Ishikawa (cell line): ENCODE results near the gene RIPOR3.

Source experiments
- CEBPB ChIP-seq: IDR thresholded peaks from 2 replicates; pipeline ENCODE4 v1.6.1; 2012
- CREB1 ChIP-seq: IDR thresholded peaks from 2 replicates; pipeline ENCODE4 v1.6.1; 2012; ENCODE audit warnings: low read depth
- EGR1 ChIP-seq: IDR thresholded peaks from 2 replicates; pipeline ENCODE4 v1.6.1; 2012
- EP300 ChIP-seq: IDR thresholded peaks from 2 replicates; pipeline ENCODE4 v1.6.1; 2012; ENCODE audit warnings: borderline replicate concordance
- FOXM1 ChIP-seq: IDR thresholded peaks from 2 replicates; pipeline ENCODE4 v1.6.1; 2012; ENCODE audit warnings: low read depth, borderline replicate concordance
- MAX ChIP-seq: IDR thresholded peaks from 2 replicates; pipeline ENCODE4 v1.6.1; 2012
- NFIC ChIP-seq: IDR thresholded peaks from 2 replicates; pipeline ENCODE4 v1.6.1; 2012
- RAD21 ChIP-seq: IDR thresholded peaks from 2 replicates; pipeline ENCODE4 v1.6.1; 2012; ENCODE audit warnings: low read depth
- REST ChIP-seq: IDR thresholded peaks from 2 replicates; pipeline ENCODE4 v1.6.1; 2012; ENCODE audit warnings: low read depth, mild to moderate bottlenecking
- TAF1 ChIP-seq: IDR thresholded peaks from 2 replicates; pipeline ENCODE4 v1.6.1; 2012; ENCODE audit warnings: low read depth, mild to moderate bottlenecking
- TCF12 ChIP-seq: IDR thresholded peaks from 2 replicates; pipeline ENCODE4 v1.6.1; 2012; ENCODE audit warnings: low read depth
- TEAD4 ChIP-seq: IDR thresholded peaks from 2 replicates; pipeline ENCODE4 v1.6.1; 2012
- USF1 ChIP-seq: IDR thresholded peaks from 2 replicates; pipeline ENCODE4 v1.6.1; 2012
- YY1 ChIP-seq: IDR thresholded peaks from 2 replicates; pipeline ENCODE4 v1.6.1; 2012; ENCODE audit warnings: low read depth
- ZBTB7A ChIP-seq: IDR thresholded peaks from 2 replicates; pipeline ENCODE4 v1.6.1; 2012; ENCODE audit warnings: low read depth

The RIPOR3 gene

GRCh38 chr20:50693001-50693400 lies 1.7 kb upstream of the RIPOR3 start:
- no peak for TF ChIP-seq FOXM1

GRCh38 chr20:50692552-50692933 lies 1.2 kb upstream of the RIPOR3 start:
- TF ChIP-seq MAX (no peak), ZBTB7A (no peak), YY1 (no peak), TCF12 (no peak), TEAD4 (no peak), FOXM1 (no peak), REST (no peak), CEBPB (no peak), USF1 (no peak), TAF1 (no peak), CREB1 (no peak), EGR1 (no peak), NFIC (no peak), RAD21 (no peak), EP300 (no peak)

- no peak for TF ChIP-seq MAX
- no peak for TF ChIP-seq REST
- TF ChIP-seq CREB1, result no peak
- TF ChIP-seq YY1, result no peak
- no peak for TF ChIP-seq TAF1
- TF ChIP-seq RAD21, result no peak
- TF ChIP-seq USF1, result no peak
- no peak for TF ChIP-seq CEBPB
- no peak for TF ChIP-seq EGR1
- TF ChIP-seq ZBTB7A, result no peak
- no peak for TF ChIP-seq NFIC
Measured at GRCh38 chr20:50691573-50692551, 520 bp upstream of the RIPOR3 start.

GRCh38 chr20:50689864-50690649 lies 1.3 kb downstream of the RIPOR3 start:
- TF ChIP-seq USF1 (no peak), TCF12 (no peak), CEBPB (no peak), ZBTB7A (no peak), CREB1 (no peak), REST (no peak), NFIC (peak; percentile 73), EP300 (peak; percentile 28; the same call in 1 of the 2 replicates), EGR1 (no peak)
